ENCODE measurements around the gene ADO. TPM values are rescaled to one million over a fixed set of nuclear protein-coding genes. Genes with fewer than 3 reads are reported as not detected.

The ADO gene
- polyA plus RNA-seq, 3 donors = 31.7 to 34.2 (median 34.1) TPM

Other genes with a start within 250 kb of the ADO start
- 1 to 10 TPM in 2 of 3 donors, under 1 TPM in 1; 0.83 to 1.6 (median 1.3) TPM for gene EGR2, start 11.6 kb downstream of the ADO start, polyA plus RNA-seq (ENCODE audit: insufficient read length in 3 of 3)